ENCODE data around the gene NEK1. TPM values are rescaled to one million over a fixed set of nuclear protein-coding genes. Genes with fewer than 3 reads are reported as not detected.
A peak's percentile ranks its signal among the peaks of the same experiment; 100 is the strongest.

NEK1 gene
- total RNA-seq, 4 donors from 2014 or later: 10.2 to 15.8 (median 12.9) TPM

DNA sequence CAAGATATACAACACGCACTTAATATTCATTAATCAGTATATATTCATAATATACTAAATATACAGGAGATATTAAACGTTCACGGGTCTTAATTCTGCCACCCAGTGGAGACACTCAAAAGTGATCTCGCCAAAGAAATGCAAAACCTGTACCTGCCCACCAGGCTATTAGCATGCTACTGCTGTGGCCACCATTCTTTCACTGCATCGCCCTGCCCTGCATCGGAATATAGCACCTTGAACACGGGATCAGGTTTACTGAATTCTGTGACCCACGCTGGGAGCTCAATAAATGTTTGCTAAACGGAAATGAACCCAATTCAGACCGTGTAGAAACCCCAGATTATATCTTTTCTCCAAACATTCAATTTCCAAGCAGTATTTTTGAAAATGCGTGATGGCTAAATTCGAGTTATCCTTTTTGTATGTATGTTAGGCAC is 7.2 kb upstream of the NEK1 start:
- intact Hi-C loops (cut with DNase I): loop anchor here (5.0 to 10.0 kb wide), 2 partner anchors 43 to 105 kb away; no protein-coding TSS in a partner anchor
- DNase-seq (ENCODE audit: extremely low spot score): no peak
- Histone ChIP-seq H3K27me3 (no peaks in the 10 kb centered on the region), H3K27ac (replicated peaks in 1 of 4) (peak overlapping the region; percentile 89 to 95 (median 93)), H3K4me1 (peaks cover 16 to 33% (median 30%) of the 10 kb centered on the region in 4 donors), H3K9me3 (no peaks in the 10 kb centered on the region), H3K4me3 (peak overlapping the region; percentile 57 to 79 (median 74)), H3K36me3 (no peaks in the 10 kb centered on the region)
- TF ChIP-seq, protein P1, sequence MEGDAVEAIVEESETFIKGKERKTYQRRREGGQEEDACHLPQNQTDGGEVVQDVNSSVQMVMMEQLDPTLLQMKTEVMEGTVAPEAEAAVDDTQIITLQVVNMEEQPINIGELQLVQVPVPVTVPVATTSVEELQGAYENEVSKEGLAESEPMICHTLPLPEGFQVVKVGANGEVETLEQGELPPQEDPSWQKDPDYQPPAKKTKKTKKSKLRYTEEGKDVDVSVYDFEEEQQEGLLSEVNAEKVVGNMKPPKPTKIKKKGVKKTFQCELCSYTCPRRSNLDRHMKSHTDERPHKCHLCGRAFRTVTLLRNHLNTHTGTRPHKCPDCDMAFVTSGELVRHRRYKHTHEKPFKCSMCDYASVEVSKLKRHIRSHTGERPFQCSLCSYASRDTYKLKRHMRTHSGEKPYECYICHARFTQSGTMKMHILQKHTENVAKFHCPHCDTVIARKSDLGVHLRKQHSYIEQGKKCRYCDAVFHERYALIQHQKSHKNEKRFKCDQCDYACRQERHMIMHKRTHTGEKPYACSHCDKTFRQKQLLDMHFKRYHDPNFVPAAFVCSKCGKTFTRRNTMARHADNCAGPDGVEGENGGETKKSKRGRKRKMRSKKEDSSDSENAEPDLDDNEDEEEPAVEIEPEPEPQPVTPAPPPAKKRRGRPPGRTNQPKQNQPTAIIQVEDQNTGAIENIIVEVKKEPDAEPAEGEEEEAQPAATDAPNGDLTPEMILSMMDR (IDR thresholded peaks at IDR 0.05): peak; percentile 48 to 74 (median 65)
- TF ChIP-seq POLR2A (IDR thresholded peaks at IDR 0.05; ENCODE audit: low read depth): no peak
- WGBS: 3% methylated on average over 12 of the region's 12 CpGs

DNA sequence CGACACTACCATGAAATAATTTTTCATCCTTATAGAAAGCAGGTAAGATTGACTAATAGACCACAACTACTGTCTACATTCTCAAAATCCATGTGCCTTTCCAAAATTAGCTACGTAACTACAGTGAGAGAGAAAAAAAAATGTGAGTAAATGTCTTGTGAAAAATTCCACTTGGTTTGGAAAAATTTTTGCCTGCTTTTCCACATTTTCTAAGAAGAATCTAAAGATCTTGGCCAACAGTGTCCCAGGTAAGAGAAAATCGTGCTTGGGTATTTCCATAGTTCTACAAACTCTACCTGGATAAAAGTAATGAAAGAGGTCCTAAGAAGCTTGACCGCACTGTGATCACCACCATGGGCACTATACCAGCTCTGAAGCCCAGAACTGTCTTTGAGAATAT is 6.6 kb upstream of the NEK1 start:
- no peaks in the 10 kb centered on the region for H3K9me3 ChIP-seq
- H3K27me3 ChIP-seq: no peaks in the 10 kb centered on the region
- H3K4me3 ChIP-seq: peak overlapping the region in 3 of 4 donors; percentile 71 to 79 (median 78)
- 90% methylated on average over 4 of the region's 4 CpGs for WGBS
- H3K36me3 ChIP-seq: no peaks in the 10 kb centered on the region
- intact Hi-C loops (cut with DNase I): loop anchor here (5.0 to 10.0 kb wide), 2 partner anchors 43 to 106 kb away; no protein-coding TSS in a partner anchor
- H3K27ac ChIP-seq (replicated peaks in 1 of 4): peak overlapping the region in 3 of 4 donors; percentile 89 to 95 (median 94)
- TF ChIP-seq POLR2AphosphoS5 (IDR thresholded peaks at IDR 0.05) (no peak), EP300 (IDR thresholded peaks at IDR 0.05) (no peak), POLR2A (IDR thresholded peaks at IDR 0.05; ENCODE audit: low read depth) (no peak)
- TF ChIP-seq, protein P1 (IDR thresholded peaks at IDR 0.05): no peak
- DNase-seq (ENCODE audit: extremely low spot score): no peak
- peaks cover 16 to 33% (median 30%) of the 10 kb centered on the region in 4 donors for H3K4me1 ChIP-seq

DNA sequence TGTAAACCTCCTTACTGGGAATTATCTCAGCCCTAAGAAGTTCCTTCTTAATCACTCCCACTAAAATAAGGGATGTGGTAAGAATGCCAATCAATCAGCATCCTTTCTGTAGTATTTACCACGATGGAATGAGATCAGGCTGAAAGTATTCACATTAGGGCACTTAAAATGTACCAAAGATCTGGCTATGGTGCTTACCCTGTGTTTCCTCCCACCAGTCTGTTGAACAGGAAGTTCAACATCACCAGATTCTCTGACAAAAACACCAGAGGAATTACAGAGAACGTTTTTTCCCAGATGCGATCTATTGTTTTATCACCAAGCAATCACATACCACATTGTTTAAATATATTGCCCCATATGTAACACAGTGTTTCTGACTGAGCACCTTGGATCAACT is 5.9 kb upstream of the NEK1 start:
- no peaks in the 10 kb centered on the region for H3K9me3 ChIP-seq
- intact Hi-C loops (cut with DNase I): loop anchor here (5.0 to 10.0 kb wide), 2 partner anchors 44 to 107 kb away; no protein-coding TSS in a partner anchor
- H3K27ac ChIP-seq (replicated peaks in 1 of 4): no peak overlapping the region
- H3K4me3 ChIP-seq: no peak overlapping the region
- TF ChIP-seq POLR2A (IDR thresholded peaks at IDR 0.05; ENCODE audit: low read depth): no peak
- TF ChIP-seq, protein P1 (IDR thresholded peaks at IDR 0.05): no peak
- H3K4me1 ChIP-seq: peaks cover 16 to 35% (median 33%) of the 10 kb centered on the region in 4 donors
- WGBS: 50% methylated on average over 3 of the region's 3 CpGs
- DNase-seq (ENCODE audit: extremely low spot score): no peak
- H3K27me3 ChIP-seq: no peaks in the 10 kb centered on the region
- no peaks in the 10 kb centered on the region for H3K36me3 ChIP-seq

DNA sequence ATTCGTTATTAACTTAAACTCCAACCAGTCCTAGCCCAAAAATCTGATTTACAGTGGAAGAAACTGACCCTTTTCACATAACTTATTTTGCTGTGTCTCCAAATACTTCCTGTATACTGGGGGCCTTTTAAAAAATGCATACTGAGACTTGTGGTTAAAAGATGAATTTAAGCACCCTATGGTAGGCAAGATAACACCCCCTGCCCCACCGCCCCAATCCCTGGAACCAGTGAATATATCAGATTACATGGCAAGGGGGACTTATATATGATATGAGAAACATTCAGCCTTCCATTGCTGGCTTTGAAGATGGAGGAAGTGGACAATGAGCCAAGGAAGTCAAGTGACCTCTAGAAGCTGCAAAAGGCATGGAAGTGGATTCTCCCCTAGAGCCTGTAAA is 4.9 kb upstream of the NEK1 start:
- no peak for DNase-seq (ENCODE audit: extremely low spot score)
- H3K4me1 ChIP-seq: peaks cover 12 to 31% (median 30%) of the 10 kb centered on the region in 4 donors
- intact Hi-C loops (cut with DNase I): loop anchor here (5.0 to 10.0 kb wide), 2 partner anchors 45 to 107 kb away; no protein-coding TSS in a partner anchor
- no peaks in the 10 kb centered on the region for H3K36me3 ChIP-seq
- H3K9me3 ChIP-seq: no peaks in the 10 kb centered on the region
- no peak overlapping the region for H3K4me3 ChIP-seq
- no peak for TF ChIP-seq EP300 (IDR thresholded peaks at IDR 0.05)
- TF ChIP-seq POLR2A (IDR thresholded peaks at IDR 0.05; ENCODE audit: low read depth): no peak
- 91% methylated on average over 2 of the region's 2 CpGs for WGBS
- H3K27ac ChIP-seq (replicated peaks in 1 of 4): no peak overlapping the region
- H3K27me3 ChIP-seq: no peaks in the 10 kb centered on the region

DNA sequence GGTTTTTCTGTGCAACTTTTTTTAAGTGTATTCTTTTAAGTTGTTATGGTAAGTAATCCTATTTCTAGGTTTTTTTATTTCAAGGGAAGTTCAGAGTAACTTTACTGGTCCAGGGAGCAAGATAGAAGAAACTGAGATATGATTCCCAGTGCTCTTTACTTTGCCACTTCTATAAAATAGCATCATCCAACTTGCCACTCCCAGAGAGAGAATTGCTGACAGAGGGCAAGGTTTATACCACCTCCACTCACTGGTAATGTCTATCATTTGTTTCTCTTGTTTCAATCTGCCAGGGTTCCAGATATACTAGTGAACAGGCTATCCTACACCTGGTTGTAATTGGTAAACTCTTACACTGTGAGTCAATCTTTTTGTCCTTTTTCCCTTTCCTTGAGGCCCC is 4.5 kb upstream of the NEK1 start:
- Histone ChIP-seq H3K27ac (replicated peaks in 1 of 4) (no peak overlapping the region), H3K4me1 (peaks cover 8 to 27% (median 25%) of the 10 kb centered on the region in 4 donors), H3K36me3 (no peaks in the 10 kb centered on the region), H3K4me3 (no peak overlapping the region), H3K9me3 (no peaks in the 10 kb centered on the region), H3K27me3 (no peaks in the 10 kb centered on the region)
- intact Hi-C loops (cut with DNase I): loop anchor here (5.0 to 10.0 kb wide), 2 partner anchors 45 to 108 kb away; no protein-coding TSS in a partner anchor
- DNase-seq (ENCODE audit: extremely low spot score): no peak
- TF ChIP-seq POLR2AphosphoS5 (IDR thresholded peaks at IDR 0.05) (no peak), POLR2A (IDR thresholded peaks at IDR 0.05; ENCODE audit: low read depth) (no peak), EP300 (IDR thresholded peaks at IDR 0.05) (no peak)
- TF ChIP-seq, protein P1 (IDR thresholded peaks at IDR 0.05): no peak
